ENCODE measurements around the gene PIP4K2A. TPM values are rescaled to one million over a fixed set of nuclear protein-coding genes. Genes with fewer than 3 reads are reported as not detected.

PIP4K2A gene
- total RNA-seq, 1 experiment from 2014 or later = 24.2 TPM

GRCh38 chr10:22625516-22626290 is 88.7 kb downstream of the PIP4K2A start:
- H3K9me3 Mint-ChIP-seq (ENCODE audit: low read depth, unreplicated experiment) = no peaks in the 10 kb centered on the region
- no peaks in the 10 kb centered on the region for H3K36me3 Mint-ChIP-seq (ENCODE audit: insufficient read depth, unreplicated experiment)
- CTCF ChIA-PET = interaction anchor here (0.6 kb wide), 1 partner anchor 15 kb away, joined by 3 read pairs; no protein-coding TSS in a partner anchor
- BruUV-seq (replicated peaks) = no TSS peak
- no peak overlapping the region for H3K4me3 Mint-ChIP-seq (ENCODE audit: low read depth, unreplicated experiment)
- no peak for DNase-seq
- no peak for TF ChIP-seq CTCF (IDR thresholded peaks at IDR 0.05; ENCODE audit: unreplicated experiment)
- peaks cover 48% of the 10 kb centered on the region for H3K4me1 Mint-ChIP-seq (ENCODE audit: low read depth, unreplicated experiment)
- no peak overlapping the region for H3K27ac Mint-ChIP-seq (ENCODE audit: unreplicated experiment)
- H3K27me3 Mint-ChIP-seq (ENCODE audit: unreplicated experiment) = no peaks in the 10 kb centered on the region
- intact Hi-C loops (cut with micrococcal nuclease; ENCODE audit: unreplicated experiment) = loop anchor here (5.0 to 10.0 kb wide), 2 partner anchors 87 to 199 kb away; partner anchors contain the start of gene PIP4K2A

GRCh38 chr10:22624287-22624738 is 90.1 kb downstream of the PIP4K2A start:
- Mint-ChIP-seq H3K4me1 (ENCODE audit: low read depth, unreplicated experiment) (peaks cover 52% of the 10 kb centered on the region), H3K9me3 (ENCODE audit: low read depth, unreplicated experiment) (no peaks in the 10 kb centered on the region), H3K36me3 (ENCODE audit: insufficient read depth, unreplicated experiment) (no peaks in the 10 kb centered on the region), H3K27me3 (ENCODE audit: unreplicated experiment) (no peaks in the 10 kb centered on the region), H3K4me3 (ENCODE audit: low read depth, unreplicated experiment) (no peak overlapping the region), H3K27ac (ENCODE audit: unreplicated experiment) (no peak overlapping the region)
- DNase-seq = no peak
- intact Hi-C loops (cut with micrococcal nuclease; ENCODE audit: unreplicated experiment) = loop anchor here (10.0 kb wide), 1 partner anchor 200 kb away; no protein-coding TSS in a partner anchor
- CTCF ChIA-PET = interaction anchor here (1.3 kb wide), 1 partner anchor 364 kb away, joined by 3 read pairs; no protein-coding TSS in a partner anchor
- no TSS peak for BruUV-seq (replicated peaks)
- no peak for TF ChIP-seq CTCF (IDR thresholded peaks at IDR 0.05; ENCODE audit: unreplicated experiment)

- Mint-ChIP-seq H3K36me3 (ENCODE audit: insufficient read depth, unreplicated experiment) (no peaks in the 10 kb centered on the region), H3K4me1 (ENCODE audit: low read depth, unreplicated experiment) (peaks cover 51% of the 10 kb centered on the region), H3K27me3 (ENCODE audit: unreplicated experiment) (no peaks in the 10 kb centered on the region), H3K4me3 (ENCODE audit: low read depth, unreplicated experiment) (no peak overlapping the region), H3K9me3 (ENCODE audit: low read depth, unreplicated experiment) (no peaks in the 10 kb centered on the region), H3K27ac (ENCODE audit: unreplicated experiment) (no peak overlapping the region)
- no peak for DNase-seq
- no TSS peak for BruUV-seq (replicated peaks)
- CTCF ChIA-PET = interaction anchor here (0.8 to 1.3 kb wide), 2 partner anchors 9 to 365 kb away, joined by 3 read pairs; no protein-coding TSS in a partner anchor
- intact Hi-C loops (cut with micrococcal nuclease; ENCODE audit: unreplicated experiment) = loop anchor here (10.0 kb wide), 1 partner anchor 201 kb away; no protein-coding TSS in a partner anchor
- no peak for TF ChIP-seq CTCF (IDR thresholded peaks at IDR 0.05; ENCODE audit: unreplicated experiment)
Observed at GRCh38 chr10:22623633-22624253, 90.6 kb downstream of the PIP4K2A start.

GRCh38 chr10:22622242-22622806 is 92.1 kb downstream of the PIP4K2A start:
- TF ChIP-seq CTCF (IDR thresholded peaks at IDR 0.05; ENCODE audit: unreplicated experiment) = no peak
- intact Hi-C loops (cut with micrococcal nuclease; ENCODE audit: unreplicated experiment) = loop anchor here (10.0 kb wide), 1 partner anchor 202 kb away; no protein-coding TSS in a partner anchor
- CTCF ChIA-PET = no interaction called here
- H3K36me3 Mint-ChIP-seq (ENCODE audit: insufficient read depth, unreplicated experiment) = peaks cover 4% of the 10 kb centered on the region
- H3K27me3 Mint-ChIP-seq (ENCODE audit: unreplicated experiment) = no peaks in the 10 kb centered on the region
- H3K4me3 Mint-ChIP-seq (ENCODE audit: low read depth, unreplicated experiment) = no peak overlapping the region
- no peaks in the 10 kb centered on the region for H3K9me3 Mint-ChIP-seq (ENCODE audit: low read depth, unreplicated experiment)
- BruUV-seq (replicated peaks) = no TSS peak
- H3K4me1 Mint-ChIP-seq (ENCODE audit: low read depth, unreplicated experiment) = peaks cover 61% of the 10 kb centered on the region
- DNase-seq = no peak
- no peak overlapping the region for H3K27ac Mint-ChIP-seq (ENCODE audit: unreplicated experiment)

Measured in Calu3 (cell line).